OCI-LY3 (cell line): ENCODE data around the gene WAPL.

Source experiments
- H2AFZ ChIP-seq: fragments of 200-600, 300-600 bp; shearing (Covaris generic); 2 replicates; pipeline ENCODE4 v1.6.0; 2014; ENCODE audit warnings: antibody characterized with exemption, low read depth, low read length
- H3K27ac ChIP-seq: fragments of 200-600, 300-600 bp; sonication (generic); 2 replicates; pipeline ENCODE4 v1.5.1; 2014; ENCODE audit warnings: mild to moderate bottlenecking, low read length, moderate library complexity, mixed read lengths
- H3K27me3 ChIP-seq: fragments of 200-600, 300-600 bp; sonication (generic); 2 replicates; pipeline ENCODE4 v1.6.1; 2014; ENCODE audit warnings: low read depth, low read length, mixed read lengths
- H3K36me3 ChIP-seq: fragments of 200-600, 300-600 bp; sonication (generic); replicated peaks from 2 replicates; pipeline ENCODE3; 2014; ENCODE audit warnings: low read depth, low read length, mixed read lengths
- H3K4me1 ChIP-seq: fragments of 300-600, 200-600 bp; sonication (generic); 2 replicates; pipeline ENCODE4 v1.6.1; 2014; ENCODE audit warnings: low read length, mixed read lengths
- H3K4me2 ChIP-seq: fragments of 200-600, 300-600 bp; sonication (generic); 2 replicates; pipeline ENCODE4 v1.6.1; 2014; ENCODE audit warnings: low read length, mixed read lengths
- H3K4me3 ChIP-seq: fragments of 300-600, 200-600 bp; sonication (generic); 2 replicates; pipeline ENCODE4 v1.5.1; 2014; ENCODE audit warnings: antibody characterized with exemption, mild to moderate bottlenecking, low read length, moderate library complexity
- H3K79me2 ChIP-seq: fragments of 300-600, 200-600 bp; shearing (Covaris generic); 2 replicates; pipeline ENCODE4 v1.6.1; 2014; ENCODE audit warnings: mild to moderate bottlenecking, low read length, mixed read lengths
- H3K9ac ChIP-seq: fragments of 300-600, 200-600 bp; shearing (Covaris generic); 2 replicates; pipeline ENCODE4 v1.6.0; 2014; ENCODE audit warnings: mild to moderate bottlenecking, low read length, moderate library complexity
- H3K9me3 ChIP-seq: fragments of 200-600, 300-600 bp; shearing (Covaris generic); 2 replicates; pipeline ENCODE4 v1.6.1; 2014; ENCODE audit warnings: low read length, mixed read lengths; ENCODE audit not compliant: insufficient read depth
- H4K20me1 ChIP-seq: fragments of 200-600, 300-600 bp; sonication (generic); 2 replicates; pipeline ENCODE4 v1.6.1; 2016; ENCODE audit warnings: low read length, mixed read lengths; ENCODE audit not compliant: insufficient read depth
- EZH2phosphoT487 ChIP-seq: fragments of 200-600 bp; shearing (Covaris generic); IDR thresholded peaks from 2 replicates; pipeline ENCODE4 v1.6.1; 2018; ENCODE audit warnings: antibody characterized with exemption, mixed run types, low read depth
- TF ChIP-seq, protein P1 (sequence below): fragments of 200-600, 300-600 bp; sonication (generic); IDR thresholded peaks from 2 replicates; pipeline ENCODE4 v1.5.1; 2014; ENCODE audit warnings: antibody characterized with exemption, low read length, low read depth

Gene WAPL

DNA sequence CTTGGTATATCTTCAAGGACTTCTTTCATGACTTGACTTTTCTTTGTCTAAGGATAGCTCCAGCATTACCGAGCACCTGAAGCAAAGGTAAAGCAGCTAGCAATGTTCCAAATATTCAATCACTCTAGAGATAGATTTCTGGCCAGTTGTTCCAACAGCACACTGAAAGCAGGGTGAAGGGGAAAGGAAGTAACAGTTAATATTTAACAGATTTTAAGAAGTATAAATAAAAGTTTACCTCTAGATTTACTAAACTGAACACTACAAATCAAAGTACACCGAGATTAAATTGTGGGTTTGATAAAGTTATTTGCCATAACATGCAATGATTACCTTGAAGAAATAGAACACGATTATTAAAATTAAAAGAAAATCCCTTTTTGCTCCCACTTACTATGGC, 84.1 kb downstream of the WAPL start:
- no peaks in the 10 kb centered on the region for H3K79me2 ChIP-seq
- no peaks in the 10 kb centered on the region for H3K27me3 ChIP-seq
- H3K4me1 ChIP-seq: no peaks in the 10 kb centered on the region; the same call in 1 of the 2 replicates
- H3K4me2 ChIP-seq: no peak overlapping the region
- H3K4me3 ChIP-seq: no peak overlapping the region
- no peaks in the 10 kb centered on the region for H4K20me1 ChIP-seq
- H3K9ac ChIP-seq: no peak overlapping the region
- TF ChIP-seq EZH2phosphoT487: no peak
- TF ChIP-seq, protein P1, sequence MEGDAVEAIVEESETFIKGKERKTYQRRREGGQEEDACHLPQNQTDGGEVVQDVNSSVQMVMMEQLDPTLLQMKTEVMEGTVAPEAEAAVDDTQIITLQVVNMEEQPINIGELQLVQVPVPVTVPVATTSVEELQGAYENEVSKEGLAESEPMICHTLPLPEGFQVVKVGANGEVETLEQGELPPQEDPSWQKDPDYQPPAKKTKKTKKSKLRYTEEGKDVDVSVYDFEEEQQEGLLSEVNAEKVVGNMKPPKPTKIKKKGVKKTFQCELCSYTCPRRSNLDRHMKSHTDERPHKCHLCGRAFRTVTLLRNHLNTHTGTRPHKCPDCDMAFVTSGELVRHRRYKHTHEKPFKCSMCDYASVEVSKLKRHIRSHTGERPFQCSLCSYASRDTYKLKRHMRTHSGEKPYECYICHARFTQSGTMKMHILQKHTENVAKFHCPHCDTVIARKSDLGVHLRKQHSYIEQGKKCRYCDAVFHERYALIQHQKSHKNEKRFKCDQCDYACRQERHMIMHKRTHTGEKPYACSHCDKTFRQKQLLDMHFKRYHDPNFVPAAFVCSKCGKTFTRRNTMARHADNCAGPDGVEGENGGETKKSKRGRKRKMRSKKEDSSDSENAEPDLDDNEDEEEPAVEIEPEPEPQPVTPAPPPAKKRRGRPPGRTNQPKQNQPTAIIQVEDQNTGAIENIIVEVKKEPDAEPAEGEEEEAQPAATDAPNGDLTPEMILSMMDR: no peak
- peaks cover 18% of the 10 kb centered on the region for H3K36me3 ChIP-seq
- H3K9me3 ChIP-seq: no peaks in the 10 kb centered on the region
- no peak overlapping the region for H3K27ac ChIP-seq
- H2AFZ ChIP-seq: no peak overlapping the region

DNA sequence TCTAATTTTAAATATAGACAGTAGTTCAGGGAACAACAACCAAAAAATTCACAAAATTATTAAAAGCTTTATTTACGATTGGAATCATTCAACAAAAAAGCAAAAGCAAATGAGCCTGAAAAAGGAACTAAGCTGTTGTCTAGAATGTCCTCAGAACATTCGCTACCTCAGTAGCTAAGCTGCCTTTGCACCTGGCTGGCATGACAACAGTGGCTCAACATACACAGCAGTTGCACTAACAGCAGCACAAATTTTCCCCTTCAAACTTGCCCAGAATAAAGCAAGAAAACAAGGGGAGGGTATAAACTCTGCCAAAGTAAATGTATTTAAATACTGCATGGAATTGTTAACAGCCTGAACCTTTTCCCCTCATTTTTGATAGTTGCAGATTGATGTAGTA, 84.6 kb downstream of the WAPL start:
- Histone ChIP-seq H3K9ac (no peak overlapping the region), H3K4me2 (no peak overlapping the region), H3K27ac (no peak overlapping the region)

DNA sequence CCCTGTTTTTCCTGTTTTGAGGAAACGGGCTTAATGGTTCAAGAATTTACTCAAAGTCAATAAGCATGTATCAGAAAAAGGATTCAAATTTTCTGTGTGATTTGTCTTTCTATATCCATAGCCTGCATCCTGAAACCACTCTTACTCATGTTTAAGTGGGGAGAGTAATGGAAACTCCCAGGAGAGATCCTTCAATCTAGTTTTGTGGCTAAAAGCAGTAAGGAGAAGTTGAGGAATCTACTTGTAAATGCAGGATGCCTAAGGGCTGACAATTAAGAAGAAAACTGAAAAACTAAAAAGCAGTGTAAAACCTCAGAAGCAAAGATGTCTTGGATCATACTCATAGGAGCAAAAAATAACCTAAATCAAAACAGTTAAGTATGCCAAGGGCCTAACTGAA, 86.9 kb downstream of the WAPL start:
- H3K36me3 ChIP-seq: peaks cover 11% of the 10 kb centered on the region
- TF ChIP-seq, protein P1: no peak
- no peak for TF ChIP-seq EZH2phosphoT487

More for the DNA sequence above, 84.6 kb downstream of the WAPL start:
- Histone ChIP-seq H3K4me1 (no peaks in the 10 kb centered on the region; the same call in 1 of the 2 replicates), H3K4me3 (no peak overlapping the region), H3K79me2 (no peaks in the 10 kb centered on the region), H3K27me3 (no peaks in the 10 kb centered on the region), H3K36me3 (peaks cover 18% of the 10 kb centered on the region), H2AFZ (no peak overlapping the region), H4K20me1 (no peaks in the 10 kb centered on the region), H3K9me3 (no peaks in the 10 kb centered on the region)
- no peak for TF ChIP-seq EZH2phosphoT487
- TF ChIP-seq, protein P1: no peak

DNA sequence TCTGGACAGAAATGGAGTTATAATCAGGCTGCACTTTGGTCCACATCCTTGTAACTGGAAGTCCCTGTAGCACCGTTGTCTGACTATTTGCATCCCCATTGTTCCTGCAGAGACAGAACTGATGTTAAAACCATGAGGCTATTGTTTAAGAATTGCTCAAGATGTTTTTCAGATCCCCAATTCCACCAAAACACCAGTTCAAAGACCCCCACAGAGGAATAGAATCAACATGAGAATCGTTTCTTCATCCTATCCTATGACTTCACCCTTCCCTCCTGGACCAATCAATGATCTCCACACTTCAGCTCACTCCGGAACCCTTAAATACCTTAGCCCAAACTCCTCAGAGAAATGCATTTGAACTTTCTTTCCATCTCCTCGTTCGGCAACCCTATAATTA, 97.9 kb downstream of the WAPL start:
- TF ChIP-seq EZH2phosphoT487: no peak
- TF ChIP-seq, protein P1: no peak
- no peaks in the 10 kb centered on the region for H3K27me3 ChIP-seq
- H4K20me1 ChIP-seq: no peaks in the 10 kb centered on the region
- H3K4me2 ChIP-seq: no peak overlapping the region
- no peak overlapping the region for H3K27ac ChIP-seq
- no peaks in the 10 kb centered on the region for H3K4me1 ChIP-seq
- no peaks in the 10 kb centered on the region for H3K36me3 ChIP-seq
- H3K9me3 ChIP-seq: no peaks in the 10 kb centered on the region
- H3K4me3 ChIP-seq: no peak overlapping the region
- H3K9ac ChIP-seq: no peak overlapping the region
- no peak overlapping the region for H2AFZ ChIP-seq
- no peaks in the 10 kb centered on the region for H3K79me2 ChIP-seq

More for the DNA sequence above, 86.9 kb downstream of the WAPL start:
- H3K4me1 ChIP-seq: no peaks in the 10 kb centered on the region
- no peak overlapping the region for H2AFZ ChIP-seq
- H3K27me3 ChIP-seq: no peaks in the 10 kb centered on the region
- H3K4me3 ChIP-seq: no peak overlapping the region
- no peak overlapping the region for H3K4me2 ChIP-seq
- no peak overlapping the region for H3K9ac ChIP-seq
- H3K79me2 ChIP-seq: no peaks in the 10 kb centered on the region
- H3K9me3 ChIP-seq: no peaks in the 10 kb centered on the region
- H4K20me1 ChIP-seq: no peaks in the 10 kb centered on the region
- H3K27ac ChIP-seq: no peak overlapping the region
